DND-41 (cell line): ENCODE results near the gene EGF.

ENCODE experiments used
- EZH2 ChIP-seq: IDR thresholded peaks from 3 replicates; pipeline ENCODE4 v1.6.1; 2012; ENCODE audit warnings: borderline replicate concordance, low read depth, mild to moderate bottlenecking, moderate library complexity, low read length, inconsistent platforms; ENCODE audit not compliant: severe bottlenecking
- TF ChIP-seq, protein P1 (sequence below): IDR thresholded peaks from 2 replicates; pipeline ENCODE4 v1.5.1; 2012; ENCODE audit warnings: borderline replicate concordance, low read length, moderate library complexity, mild to moderate bottlenecking; ENCODE audit not compliant: poor library complexity, severe bottlenecking; ENCODE audit errors: extremely low read depth

- TF ChIP-seq, protein P1, sequence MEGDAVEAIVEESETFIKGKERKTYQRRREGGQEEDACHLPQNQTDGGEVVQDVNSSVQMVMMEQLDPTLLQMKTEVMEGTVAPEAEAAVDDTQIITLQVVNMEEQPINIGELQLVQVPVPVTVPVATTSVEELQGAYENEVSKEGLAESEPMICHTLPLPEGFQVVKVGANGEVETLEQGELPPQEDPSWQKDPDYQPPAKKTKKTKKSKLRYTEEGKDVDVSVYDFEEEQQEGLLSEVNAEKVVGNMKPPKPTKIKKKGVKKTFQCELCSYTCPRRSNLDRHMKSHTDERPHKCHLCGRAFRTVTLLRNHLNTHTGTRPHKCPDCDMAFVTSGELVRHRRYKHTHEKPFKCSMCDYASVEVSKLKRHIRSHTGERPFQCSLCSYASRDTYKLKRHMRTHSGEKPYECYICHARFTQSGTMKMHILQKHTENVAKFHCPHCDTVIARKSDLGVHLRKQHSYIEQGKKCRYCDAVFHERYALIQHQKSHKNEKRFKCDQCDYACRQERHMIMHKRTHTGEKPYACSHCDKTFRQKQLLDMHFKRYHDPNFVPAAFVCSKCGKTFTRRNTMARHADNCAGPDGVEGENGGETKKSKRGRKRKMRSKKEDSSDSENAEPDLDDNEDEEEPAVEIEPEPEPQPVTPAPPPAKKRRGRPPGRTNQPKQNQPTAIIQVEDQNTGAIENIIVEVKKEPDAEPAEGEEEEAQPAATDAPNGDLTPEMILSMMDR = no peak
- TF ChIP-seq EZH2 = no peak
Measured at GRCh38 chr4:110046588-110047049, 133.9 kb downstream of the EGF start.
